Thoracic aorta (tissue), 2 donors: Measurements from ENCODE around the gene PLA2G1B. TPM values are rescaled to one million over a fixed set of nuclear protein-coding genes. Genes with fewer than 3 reads are reported as not detected.

Experiments
- ATAC-seq: fragments of 150-250 bp; one replicate; pipeline ENCODE4 v1.8.0; 2017; ENCODE audit warnings: low read depth; ENCODE audit not compliant: insufficient number of reproducible peaks, low FRiP score
- DNase-seq: peaks from one replicate; pipeline ENCODE4 v3.0.0-alpha.2; 2020; ENCODE audit warnings: low spot score
- H3K27ac ChIP-seq, 2 donors: fragments of 200-600 bp; sonication (generic); 1 replicate in 1 of 2; 2 replicates in 1 of 2; pipeline ENCODE4 v1.5.1; 2016; ENCODE audit warnings: mild to moderate bottlenecking in 2 of 2, moderate library complexity in 2 of 2
- H3K27me3 ChIP-seq: fragments of 200-600 bp; sonication (generic); replicated peaks from 2 replicates; pipeline ENCODE4 v1.6.0; 2016; ENCODE audit warnings: mild to moderate bottlenecking; ENCODE audit not compliant: insufficient read depth
- H3K36me3 ChIP-seq: fragments of 200-600 bp; sonication (generic); one replicate; pipeline ENCODE4 v1.5.1; 2016
- H3K4me1 ChIP-seq, 2 donors: fragments of 200-600 bp; sonication (generic); 1 replicate in 1 of 2; 2 replicates in 1 of 2; pipeline versions ENCODE4 v1.5.1 to v1.6.0; 2016; ENCODE audit warnings: low read depth in 2 of 2, mild to moderate bottlenecking in 1 of 2; ENCODE audit not compliant: control insufficient read depth in 1 of 2
- H3K4me3 ChIP-seq: fragments of 200-600 bp; sonication (generic); 2 replicates; pipeline ENCODE4 v1.5.1; 2016; ENCODE audit warnings: mild to moderate bottlenecking
- H3K9me3 ChIP-seq: fragments of 200-600 bp; sonication (generic); 2 replicates; pipeline ENCODE4 v1.5.1; 2016
- CTCF ChIP-seq: fragments of 200-600 bp; sonication (generic); IDR thresholded peaks from one replicate; pipeline ENCODE4 v1.5.1; 2019; ENCODE audit warnings: antibody characterized with exemption
- total RNA-seq, 2 donors: library from RNA; depleted of rRNA; stranded (reverse); fragments of >200 nt; gene quantifications; one replicate each; pipeline versions ENCODE4 v1.1.0 to v1.2.3, GENCODE V29; 2016

PLA2G1B gene
- total RNA-seq, 2 donors from 2014 or later: not detected

- no peak for DNase-seq
- H3K36me3 ChIP-seq: no peaks in the 10 kb centered on the region
- no peaks in the 10 kb centered on the region for H3K9me3 ChIP-seq
- no peak overlapping the region for H3K27ac ChIP-seq
- peaks cover 0 to 5% of the 10 kb centered on the region in 2 donors for H3K4me1 ChIP-seq
- no peak overlapping the region for H3K4me3 ChIP-seq
- peaks cover 4% of the 10 kb centered on the region for H3K27me3 ChIP-seq
- no peak for TF ChIP-seq CTCF
- no peak for ATAC-seq
These were observed 31.0 kb upstream of the PLA2G1B start for GRCh38 chr12:120358412-120359100.

DNA sequence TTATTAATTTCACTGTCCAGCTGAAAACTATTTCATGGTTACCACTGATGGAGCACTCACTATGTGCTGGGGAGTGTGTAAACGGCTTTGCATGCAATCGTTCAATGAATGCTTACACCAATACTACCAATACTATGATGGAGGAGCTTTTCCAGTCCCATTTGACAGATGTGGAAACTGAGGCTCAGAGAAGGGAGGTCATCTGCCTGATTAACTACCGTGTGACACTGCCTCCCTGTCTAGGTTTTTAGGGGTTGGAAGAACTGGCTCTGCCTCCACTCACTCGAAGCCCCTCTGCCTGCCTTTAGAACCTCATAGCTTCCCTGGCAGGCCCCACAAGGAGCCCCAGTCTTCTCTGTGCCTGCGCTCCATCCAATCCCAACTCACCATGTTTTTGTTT lies 29.5 kb upstream of the PLA2G1B start:
- Histone ChIP-seq H3K9me3 (no peaks in the 10 kb centered on the region), H3K36me3 (no peaks in the 10 kb centered on the region), H3K4me1 (peaks cover 0 to 5% of the 10 kb centered on the region in 2 donors), H3K27me3 (peaks cover 4% of the 10 kb centered on the region), H3K27ac (no peak overlapping the region), H3K4me3 (no peak overlapping the region)
- DNase-seq (no peak), ATAC-seq (no peak)
- TF ChIP-seq CTCF: no peak

- Histone ChIP-seq H3K27ac (no peak overlapping the region), H3K36me3 (no peaks in the 10 kb centered on the region), H3K27me3 (peaks cover 4% of the 10 kb centered on the region), H3K9me3 (no peaks in the 10 kb centered on the region), H3K4me3 (no peak overlapping the region), H3K4me1 (peaks cover 0 to 1% of the 10 kb centered on the region in 2 donors)
- peak; percentile 66 for ATAC-seq
- TF ChIP-seq CTCF: peak; percentile 81
- DNase-seq: no peak
These were observed 29.0 kb upstream of the PLA2G1B start for GRCh38 chr12:120356567-120357030.

DNA sequence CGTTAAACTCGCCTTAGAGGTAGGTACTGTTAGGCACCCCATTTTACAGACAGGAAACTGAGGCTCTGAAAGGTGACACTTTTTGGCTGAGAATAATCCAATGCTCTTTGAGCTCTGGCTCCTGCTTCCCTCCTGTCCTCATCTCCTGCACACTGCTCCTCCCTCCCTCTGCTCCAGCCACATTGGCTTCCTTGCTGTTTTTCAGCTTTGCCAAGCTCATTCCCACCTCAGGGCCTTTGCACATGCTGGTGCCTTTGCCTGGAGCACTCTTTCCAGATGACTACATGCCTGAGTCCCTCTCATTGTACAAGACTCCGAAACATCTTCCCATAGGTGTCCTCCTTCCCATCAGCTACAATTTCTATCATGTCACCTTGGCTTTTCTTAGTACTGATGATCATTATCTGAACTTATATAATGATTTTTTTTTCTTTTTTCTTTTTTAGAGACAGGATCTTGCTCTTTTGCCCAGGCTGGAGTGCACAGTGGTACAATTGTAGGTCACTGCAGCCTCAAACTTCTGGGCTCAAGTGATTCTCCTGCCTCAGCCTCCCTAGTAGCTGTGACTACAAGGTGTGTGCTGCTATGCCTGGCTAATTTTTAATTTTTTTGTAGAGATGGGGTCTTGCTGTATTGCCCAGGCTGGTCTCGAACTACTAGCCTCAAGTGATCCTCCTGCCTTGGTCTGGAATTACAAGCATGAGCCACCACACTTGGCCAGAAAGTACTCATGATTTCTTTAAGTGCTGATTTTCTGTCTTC lies 26.2 kb upstream of the PLA2G1B start:
- TF ChIP-seq CTCF: no peak
- no peak overlapping the region for H3K4me3 ChIP-seq
- H3K9me3 ChIP-seq: no peaks in the 10 kb centered on the region
- ATAC-seq: no peak
- no peaks in the 10 kb centered on the region for H3K36me3 ChIP-seq
- no peak overlapping the region for H3K27ac ChIP-seq
- peaks cover 7 to 13% of the 10 kb centered on the region in 2 donors for H3K4me1 ChIP-seq
- no peak for DNase-seq
- no peaks in the 10 kb centered on the region for H3K27me3 ChIP-seq

- Histone ChIP-seq H3K4me1 (peaks cover 7 to 13% of the 10 kb centered on the region in 2 donors), H3K9me3 (no peaks in the 10 kb centered on the region), H3K27ac (no peak overlapping the region), H3K36me3 (no peaks in the 10 kb centered on the region), H3K4me3 (no peak overlapping the region), H3K27me3 (no peaks in the 10 kb centered on the region)
- DNase-seq (no peak), ATAC-seq (no peak)
- no peak for TF ChIP-seq CTCF
These were observed 25.6 kb upstream of the PLA2G1B start for GRCh38 chr12:120353136-120353535.
